HepG2 (cell line): ENCODE data around the gene SMARCB1. TPM values are rescaled to one million over a fixed set of nuclear protein-coding genes. Genes with fewer than 3 reads are reported as not detected.
A peak's percentile ranks its signal among the peaks of the same experiment; 100 is the strongest.

Source experiments
- BHLHE40 ChIP-seq: IDR thresholded peaks from 2 replicates; pipeline ENCODE4 v1.6.1; 2011; ENCODE audit warnings: low read length, improper control_type of control experiment
- FOXK2 ChIP-seq: fragments of 450-650 bp; IDR thresholded peaks from 2 replicates; pipeline ENCODE4 v1.6.1; 2016
- FOXP1 ChIP-seq, 2 experiments: fragments of 450-650 bp in 1 of 2; IDR thresholded peaks; 2 replicates each; pipeline ENCODE4 v1.6.1; 2017 to 2018; ENCODE audit warnings: antibody characterized with exemption in 1 of 2
- HMGXB3 ChIP-seq: sonication (generic); formaldehyde crosslinking; IDR thresholded peaks from 2 replicates; pipeline ENCODE4 v1.4.0; 2020; ENCODE audit warnings: missing genetic modification reagents, borderline replicate concordance
- NR2F6 ChIP-seq, 2 experiments: IDR thresholded peaks; 2 replicates each; pipeline ENCODE4 v1.6.1; 2016; ENCODE audit warnings: antibody characterized with exemption in 1 of 2, mild to moderate bottlenecking in 1 of 2
- PRDM15 ChIP-seq: sonication (generic); formaldehyde crosslinking; IDR thresholded peaks from 2 replicates; pipeline ENCODE4 v1.4.0; 2020; ENCODE audit warnings: missing genetic modification reagents
- SOX6 ChIP-seq, 2 experiments: fragments of 450-650 bp in 1 of 2; sonication (generic) in 1 of 2; formaldehyde crosslinking in 1 of 2; IDR thresholded peaks; 2 replicates each; pipeline versions ENCODE4 v1.4.0 to v1.6.1; 2017 to 2020; ENCODE audit warnings: antibody characterized with exemption in 1 of 2, mild to moderate bottlenecking in 1 of 2, missing genetic modification reagents in 1 of 2
- ZMYM4 ChIP-seq: sonication (generic); formaldehyde crosslinking; IDR thresholded peaks from 2 replicates; pipeline ENCODE4 v1.8.1; 2023; ENCODE audit warnings: mild to moderate bottlenecking, missing genetic modification reagents
- ZNF839 ChIP-seq: sonication (generic); formaldehyde crosslinking; IDR thresholded peaks from 2 replicates; pipeline ENCODE4 v1.4.0; 2020; ENCODE audit warnings: missing genetic modification reagents, mild to moderate bottlenecking, borderline replicate concordance
- polyA plus RNA-seq, 8 experiments: library from polyadenylated mRNA; depleted of rRNA in 3 of 8; stranded (reverse) in 7 of 8; unstranded in 1 of 8; fragments of >200 nt; fragmentation: Illumina TruSeq in 4 of 8; extraction: Trizol in 4 of 8; gene quantifications; 2 replicates each; pipeline versions ENCODE4 v1.2.1 to v1.2.3, GENCODE V29; 2011 to 2016; ENCODE audit warnings: low read depth in 4 of 8, missing spikeins in 1 of 8, mixed read lengths in 1 of 8; ENCODE audit not compliant: insufficient read depth in 1 of 8
- total RNA-seq, 5 experiments: library from RNA; depleted of rRNA; stranded (reverse); fragments of >200 nt; fragmentation: Illumina TruSeq; extraction: Trizol; gene quantifications; 2 replicates each; pipeline ENCODE4 v1.2.3, GENCODE V29; 2016; ENCODE audit warnings: low read depth in 1 of 5

SMARCB1 gene
- total and polyA plus RNA-seq, 2 of the 13 experiments (the other 11 are each of a cell fraction or from before 2014, with no cell fraction given): 74.0 to 166 TPM

GRCh38 chr22:23787600-23787896 lies 782 bp downstream of the SMARCB1 start (continued):
- TF ChIP-seq HMGXB3 (CRISPR knock-in tag): no peak
- 0 out of 2 replicates have a peak, but pooled peaks have one; percentile 65 for TF ChIP-seq FOXK2
- no peak for TF ChIP-seq FOXP1 (IDR thresholded peaks at IDR 0.05)
- TF ChIP-seq FOXP1 (CRISPR knock-in tag; IDR thresholded peaks at IDR 0.05): peak; percentile 38; the same call in 1 of the 2 replicates
- TF ChIP-seq ZNF839 (CRISPR knock-in tag): no peak
- 0 out of 2 replicates have a peak, but pooled peaks have one; percentile 4 for TF ChIP-seq ZMYM4 (CRISPR knock-in tag)
- TF ChIP-seq SOX6 (IDR thresholded peaks at IDR 0.05): no peak
- TF ChIP-seq SOX6 (CRISPR knock-in tag; IDR thresholded peaks at IDR 0.05): peak; percentile 6
- TF ChIP-seq NR2F6 (IDR thresholded peaks at IDR 0.05): 0 out of 2 replicates have a peak, but pooled peaks have one; percentile 12
- TF ChIP-seq NR2F6 (CRISPR knock-in tag; IDR thresholded peaks at IDR 0.05): no peak
- TF ChIP-seq BHLHE40: peak; percentile 79
- TF ChIP-seq PRDM15 (CRISPR knock-in tag): peak; percentile 59; the same call in 1 of the 2 replicates
